ENCODE results near the gene C1orf159.

GRCh38 chr1:1092894-1093609 is 22.8 kb downstream of the C1orf159 start:
- TF ChIP-seq CTCF (IDR thresholded peaks at IDR 0.05) = no peak
- TF ChIP-seq POLR2AphosphoS5 (IDR thresholded peaks at IDR 0.05) = no peak
- TF ChIP-seq POLR2A (IDR thresholded peaks at IDR 0.05) = no peak
